Mucosa of stomach (tissue), 1 donor: ENCODE data around the gene TBX3.
A peak's percentile ranks its signal among the peaks of the same experiment; 100 is the strongest.
"Not testable (repeated sequence)": the region's sequence is repeated elsewhere in the genome, so short reads cannot be mapped to it uniquely, and the experiment has no call there.

Experiments
- H3K27me3 ChIP-seq: one replicate; pipeline ENCODE4 v1.7.0; 2013; ENCODE audit warnings: mild to moderate bottlenecking, low read length; ENCODE audit not compliant: control insufficient read depth, insufficient read depth
- H3K36me3 ChIP-seq: one replicate; pipeline ENCODE4 v1.7.0; 2013; ENCODE audit warnings: low read length; ENCODE audit not compliant: control insufficient read depth, insufficient read depth
- H3K4me1 ChIP-seq: one replicate; pipeline ENCODE4 v1.7.0; 2013; ENCODE audit warnings: mild to moderate bottlenecking, low read length; ENCODE audit not compliant: control insufficient read depth, insufficient read depth
- H3K4me3 ChIP-seq: one replicate; pipeline ENCODE4 v1.7.0; 2013; ENCODE audit warnings: low read length
- H3K9ac ChIP-seq: one replicate; pipeline ENCODE4 v1.7.0; 2013; ENCODE audit warnings: mild to moderate bottlenecking, low read length, moderate library complexity
- H3K9me3 ChIP-seq: one replicate; pipeline ENCODE4 v1.7.0; 2013; ENCODE audit warnings: mild to moderate bottlenecking, low read length, moderate library complexity; ENCODE audit not compliant: control insufficient read depth
- donor health status: Pancreatic carcinoma.

The TBX3 gene

DNA sequence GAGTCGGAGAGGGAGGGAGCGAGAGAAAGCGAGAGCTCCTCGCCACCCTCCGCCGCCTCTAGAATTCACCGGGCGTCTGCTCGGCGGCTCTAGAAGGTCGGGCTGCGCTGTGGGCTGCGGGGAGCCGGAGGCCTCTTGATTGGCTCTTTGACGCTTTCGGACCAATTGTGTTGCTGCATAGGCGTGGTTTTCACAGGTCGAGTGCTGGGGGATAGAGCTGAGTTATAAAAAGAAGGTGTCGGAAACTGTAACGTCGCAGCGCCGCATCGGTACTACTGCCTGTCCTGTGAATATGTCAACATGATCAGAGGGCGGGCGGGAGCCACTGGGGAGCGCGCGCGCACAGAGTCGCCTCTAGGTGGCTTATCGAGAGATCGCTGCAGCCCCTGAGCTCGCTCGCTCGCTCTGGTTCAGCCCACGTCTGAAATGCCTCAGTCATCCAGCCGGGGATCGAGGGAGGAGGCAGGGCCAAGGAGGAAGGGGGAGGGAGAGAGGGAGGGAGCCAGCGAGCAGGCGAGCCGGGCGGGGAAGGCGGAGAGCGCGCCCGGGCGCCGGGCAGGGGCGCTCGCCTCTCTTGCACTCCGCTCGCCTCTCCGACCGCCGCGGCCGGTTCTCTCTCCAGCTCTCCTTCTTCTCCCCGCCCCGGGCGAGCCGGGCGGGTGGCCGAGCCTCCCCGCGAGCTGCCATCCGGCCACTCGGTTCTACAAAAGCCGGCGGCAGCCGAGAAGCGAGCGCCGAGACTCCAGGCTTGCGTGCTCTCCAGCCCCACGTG lies at the start of gene TBX3:
TSS of gene TBX3 (minus strand) at position 78 of the 772 bp plus-strand sequence. CDS start 975 bp downstream, outside the sequence.
- H3K27me3 ChIP-seq, result peaks cover 70% of the 10 kb centered on the region

DNA sequence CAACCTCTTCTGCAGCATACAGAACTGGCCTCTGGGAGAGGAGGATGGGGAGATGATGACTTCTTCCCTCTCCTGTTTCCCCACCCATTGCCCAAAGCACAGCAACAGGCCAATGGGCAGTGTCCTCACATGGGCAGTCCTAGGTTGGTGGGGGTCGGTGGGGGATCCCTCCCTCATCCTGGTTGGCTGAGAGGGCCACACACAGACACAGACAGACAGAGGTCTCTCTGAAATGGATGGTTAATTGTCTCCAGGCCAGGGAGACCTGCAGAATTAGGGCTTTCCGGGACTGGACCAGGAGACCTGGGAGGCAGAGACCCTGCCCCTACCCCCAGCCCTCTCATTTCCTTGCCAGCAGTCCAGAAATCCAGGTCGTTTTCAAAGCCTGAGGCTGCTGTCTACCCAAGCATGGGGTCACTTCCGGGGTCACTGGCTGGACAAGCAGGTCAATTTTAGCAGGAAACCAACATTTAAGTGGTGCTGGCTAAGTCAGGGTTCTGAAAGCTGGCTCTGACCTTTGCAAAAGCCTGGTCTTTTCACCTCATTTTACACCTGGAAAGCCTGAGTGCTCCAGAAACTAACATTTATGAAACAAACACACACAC lies 48.6 kb upstream of the TBX3 start:
- Histone ChIP-seq H3K36me3 (no peaks in the 10 kb centered on the region), H3K9me3 (no peaks in the 10 kb centered on the region), H3K4me1 (peaks cover 18% of the 10 kb centered on the region), H3K4me3 (no peak overlapping the region), H3K9ac (no peak overlapping the region), H3K27me3 (peaks cover 32% of the 10 kb centered on the region)

More for the DNA sequence above, at the start of gene TBX3:
- H3K36me3 ChIP-seq, result no peaks in the 10 kb centered on the region
- no peaks in the 10 kb centered on the region for H3K9me3 ChIP-seq
- peaks cover 41% of the 10 kb centered on the region for H3K4me1 ChIP-seq
- peak within 1 kb of the TSS; percentile 70 for H3K9ac ChIP-seq
- peak within 1 kb of the TSS; percentile 35 for H3K4me3 ChIP-seq

DNA sequence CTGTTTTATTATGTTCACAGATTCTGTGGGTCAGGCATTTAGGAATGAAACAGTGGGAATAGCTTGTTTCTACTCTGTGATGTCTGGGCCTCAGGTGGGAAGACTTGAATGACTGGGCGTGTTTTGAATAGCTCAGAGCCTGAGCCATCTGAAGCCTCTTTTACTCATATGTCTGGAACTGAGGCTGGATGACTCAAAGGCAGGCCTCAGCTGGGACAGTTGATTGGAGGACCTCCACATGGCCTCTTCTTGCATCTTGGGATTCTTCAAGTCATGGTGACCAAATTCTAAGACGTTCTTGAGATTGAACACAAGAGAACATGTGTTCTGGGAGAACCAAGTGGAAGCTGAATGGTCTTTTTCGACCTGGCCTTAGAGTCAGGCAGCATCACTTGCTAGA lies 45.8 kb upstream of the TBX3 start:
- no peaks in the 10 kb centered on the region for H3K36me3 ChIP-seq
- H3K27me3 ChIP-seq, result peaks cover 11% of the 10 kb centered on the region
- H3K9ac ChIP-seq, result no peak overlapping the region
- no peaks in the 10 kb centered on the region for H3K4me1 ChIP-seq
- no peaks in the 10 kb centered on the region for H3K9me3 ChIP-seq
- no peak overlapping the region for H3K4me3 ChIP-seq

DNA sequence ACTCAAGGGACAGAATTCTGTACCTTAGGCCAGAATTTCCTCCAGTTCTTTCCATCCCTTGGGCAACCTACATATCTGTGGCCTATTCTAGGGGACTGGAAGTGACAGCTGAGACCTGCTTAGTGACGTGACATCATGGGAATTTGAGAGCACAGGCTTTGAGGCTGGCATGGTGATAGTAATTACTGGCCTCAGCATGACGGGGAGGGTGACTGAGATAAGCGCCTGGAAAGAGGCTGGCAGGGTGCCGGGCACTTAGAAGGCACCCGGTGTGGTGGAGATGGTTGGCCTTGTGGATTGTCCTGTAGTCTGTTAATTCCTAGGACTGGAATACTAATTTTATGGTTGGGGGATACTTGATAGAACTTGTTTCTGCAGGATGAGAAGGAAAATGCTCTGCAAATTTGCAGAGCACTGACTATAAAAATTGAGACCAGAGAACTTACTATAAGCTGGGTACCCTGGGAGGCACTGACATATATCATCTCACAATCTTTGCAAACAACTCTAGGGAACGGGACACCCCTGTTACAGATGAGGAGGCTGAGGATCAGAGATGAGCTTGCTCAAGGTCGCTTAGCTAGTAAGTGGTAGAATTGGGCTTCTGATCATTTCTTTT lies 42.2 kb upstream of the TBX3 start:
- no peaks in the 10 kb centered on the region for H3K9me3 ChIP-seq
- no peak overlapping the region for H3K9ac ChIP-seq
- H3K27me3 ChIP-seq, result no peaks in the 10 kb centered on the region
- H3K4me1 ChIP-seq, result no peaks in the 10 kb centered on the region
- H3K36me3 ChIP-seq, result no peaks in the 10 kb centered on the region
- H3K4me3 ChIP-seq, result no peak overlapping the region

DNA sequence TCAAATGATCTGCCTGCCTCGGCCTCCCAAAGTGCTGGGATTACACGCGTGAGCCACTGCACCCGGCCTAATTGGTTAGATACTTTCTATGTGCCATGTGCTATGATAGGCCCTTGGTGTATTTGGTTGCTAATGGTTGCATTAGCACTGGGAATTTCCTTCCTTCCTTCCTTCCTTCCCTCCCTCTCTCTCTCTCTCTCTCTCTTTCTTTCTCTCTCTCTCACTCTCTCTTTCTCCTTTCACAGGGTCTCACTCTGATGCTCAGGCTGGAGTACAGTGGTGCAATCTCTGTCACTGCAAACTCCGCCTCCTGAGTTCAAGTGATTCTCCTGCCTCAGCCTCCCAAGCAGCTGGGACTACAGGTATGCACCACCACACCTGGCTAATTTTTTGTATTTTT lies 38.2 kb upstream of the TBX3 start:
- not testable (repeated sequence) for H3K9ac ChIP-seq, H3K27me3 ChIP-seq, H3K9me3 ChIP-seq, H3K36me3 ChIP-seq, H3K4me1 ChIP-seq, H3K4me3 ChIP-seq

DNA sequence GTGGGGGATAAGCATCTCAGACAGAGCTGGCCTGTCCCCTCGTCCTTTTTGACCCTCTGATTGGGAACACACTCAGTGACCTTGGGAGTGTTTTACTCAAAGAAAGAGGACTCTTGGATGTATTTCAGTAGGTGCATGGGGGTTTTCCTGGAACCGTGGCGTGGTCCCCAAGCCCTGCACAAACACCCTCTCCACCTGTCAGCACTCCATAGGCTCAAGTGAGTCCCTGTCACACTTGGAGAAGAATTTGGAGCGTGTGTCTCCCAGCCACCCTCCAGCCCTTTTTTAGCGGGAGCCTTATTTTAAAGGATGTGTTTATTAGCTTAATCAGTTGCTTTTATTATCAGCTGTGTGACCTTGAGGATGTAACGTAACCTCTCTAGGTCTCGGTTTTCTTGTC lies 37.3 kb upstream of the TBX3 start:
- no peaks in the 10 kb centered on the region for H3K4me1 ChIP-seq
- no peaks in the 10 kb centered on the region for H3K9me3 ChIP-seq
- H3K4me3 ChIP-seq, result no peak overlapping the region
- no peaks in the 10 kb centered on the region for H3K27me3 ChIP-seq
- H3K36me3 ChIP-seq, result no peaks in the 10 kb centered on the region
- H3K9ac ChIP-seq, result no peak overlapping the region

DNA sequence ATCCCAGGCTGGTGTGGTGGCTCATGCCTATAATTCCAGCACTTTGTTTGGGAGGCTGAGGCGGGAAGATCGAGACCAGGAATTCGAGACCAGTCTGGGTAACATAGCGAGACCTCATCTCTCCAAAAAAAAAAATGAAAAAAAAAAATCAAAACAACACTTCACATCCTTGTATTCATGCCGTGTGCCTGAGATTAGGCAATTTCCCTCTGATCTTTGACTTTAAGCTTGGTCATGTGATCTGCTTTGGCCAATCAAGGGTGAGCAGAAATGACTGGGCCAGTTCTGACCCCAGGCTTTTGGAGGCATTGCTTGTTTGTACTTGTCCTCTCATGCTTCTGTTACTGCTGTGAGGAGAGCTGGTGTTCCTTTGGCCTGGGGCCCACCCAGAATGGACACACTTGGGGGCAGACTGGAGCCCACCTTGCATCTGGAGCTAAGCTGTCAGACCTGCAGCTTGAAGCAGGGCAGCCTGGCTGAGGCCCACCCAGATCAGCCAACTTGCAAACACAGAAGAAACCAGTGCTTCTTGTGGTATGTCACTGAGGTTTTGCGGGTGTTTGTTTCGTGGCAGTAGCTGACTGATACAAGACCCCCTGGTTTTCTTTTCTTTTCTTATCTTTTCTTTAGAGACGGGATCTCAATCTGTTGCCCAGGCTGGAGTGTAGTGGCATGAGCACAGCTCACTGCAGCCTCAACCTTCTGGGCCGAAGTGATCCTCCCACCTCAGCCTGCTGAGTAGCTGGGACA lies 29.7 kb upstream of the TBX3 start:
- Histone ChIP-seq H3K9me3 (no peaks in the 10 kb centered on the region), H3K4me1 (no peaks in the 10 kb centered on the region), H3K27me3 (peaks cover 18% of the 10 kb centered on the region), H3K36me3 (no peaks in the 10 kb centered on the region), H3K4me3 (no peak overlapping the region), H3K9ac (no peak overlapping the region)

DNA sequence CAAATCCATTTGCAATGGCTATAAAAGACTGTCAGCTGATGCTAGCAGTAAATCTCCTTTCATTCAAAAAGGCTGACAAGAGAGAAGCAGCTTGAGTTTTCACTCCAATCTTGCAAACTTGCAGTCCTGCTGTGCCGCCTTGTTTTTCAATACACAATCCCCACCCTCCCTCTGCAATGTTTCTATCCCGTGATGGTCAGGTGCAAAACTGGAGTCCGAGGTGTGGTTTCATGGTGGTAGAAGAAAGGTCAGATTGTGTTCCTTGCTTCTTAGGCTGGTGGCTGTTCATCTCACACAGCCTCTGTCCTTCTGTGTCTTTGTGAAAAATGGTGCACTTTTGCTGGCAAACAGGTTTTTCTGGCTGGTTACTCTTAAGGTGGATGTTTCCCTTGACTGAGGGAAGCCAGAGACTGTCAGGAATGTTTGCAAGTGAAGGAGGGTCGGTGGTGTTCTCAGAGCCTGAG lies 27.7 kb upstream of the TBX3 start:
- Histone ChIP-seq H3K36me3 (no peaks in the 10 kb centered on the region), H3K9ac (no peak overlapping the region), H3K27me3 (peaks cover 18% of the 10 kb centered on the region), H3K9me3 (no peaks in the 10 kb centered on the region), H3K4me3 (no peak overlapping the region), H3K4me1 (no peaks in the 10 kb centered on the region)

DNA sequence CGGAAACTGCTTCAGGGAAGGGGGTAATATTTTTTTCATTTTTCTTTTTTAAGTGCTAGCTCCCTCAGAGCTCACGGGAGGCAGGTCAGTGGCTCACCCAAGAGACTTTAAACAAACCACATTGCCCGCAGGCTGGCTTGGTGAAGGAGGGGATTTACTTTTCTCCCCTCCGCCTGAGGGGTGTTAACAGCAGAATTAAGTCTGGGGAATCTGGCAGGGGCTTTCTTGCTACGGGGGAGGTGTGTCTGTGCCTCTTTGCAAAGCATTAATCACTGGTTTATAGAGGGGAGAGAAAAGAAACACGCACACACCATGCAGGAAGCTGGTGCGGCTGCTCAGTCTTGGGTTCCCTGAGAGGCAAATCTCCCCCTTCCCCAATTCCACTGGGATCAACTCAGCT lies 26.2 kb upstream of the TBX3 start:
- peaks cover 18% of the 10 kb centered on the region for H3K27me3 ChIP-seq
- no peaks in the 10 kb centered on the region for H3K9me3 ChIP-seq
- no peak overlapping the region for H3K4me3 ChIP-seq
- H3K9ac ChIP-seq, result no peak overlapping the region
- no peaks in the 10 kb centered on the region for H3K4me1 ChIP-seq
- no peaks in the 10 kb centered on the region for H3K36me3 ChIP-seq

DNA sequence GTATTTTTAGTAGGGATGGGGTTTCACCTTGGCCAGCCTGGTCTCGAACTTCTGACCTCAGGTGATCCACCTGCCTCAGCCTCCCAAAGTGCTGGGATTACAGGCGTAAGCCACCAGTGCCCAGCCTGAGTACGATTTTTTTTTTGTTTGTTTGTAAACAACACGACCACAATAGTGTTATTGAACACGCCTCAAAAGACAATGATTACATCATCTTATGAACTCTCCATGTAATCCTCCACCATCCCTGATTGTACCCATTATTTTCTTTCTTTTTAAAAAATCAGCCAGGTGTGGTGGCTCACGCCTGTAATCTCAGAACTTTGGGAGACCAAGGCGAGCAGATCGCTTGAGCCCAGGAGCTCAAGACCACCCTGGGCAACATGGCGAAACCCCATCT lies 25.1 kb upstream of the TBX3 start:
- H3K27me3 ChIP-seq, result peaks cover 21% of the 10 kb centered on the region
- no peaks in the 10 kb centered on the region for H3K9me3 ChIP-seq
- H3K4me1 ChIP-seq, result no peaks in the 10 kb centered on the region
- H3K9ac ChIP-seq, result no peak overlapping the region
- no peaks in the 10 kb centered on the region for H3K36me3 ChIP-seq
- H3K4me3 ChIP-seq, result no peak overlapping the region

DNA sequence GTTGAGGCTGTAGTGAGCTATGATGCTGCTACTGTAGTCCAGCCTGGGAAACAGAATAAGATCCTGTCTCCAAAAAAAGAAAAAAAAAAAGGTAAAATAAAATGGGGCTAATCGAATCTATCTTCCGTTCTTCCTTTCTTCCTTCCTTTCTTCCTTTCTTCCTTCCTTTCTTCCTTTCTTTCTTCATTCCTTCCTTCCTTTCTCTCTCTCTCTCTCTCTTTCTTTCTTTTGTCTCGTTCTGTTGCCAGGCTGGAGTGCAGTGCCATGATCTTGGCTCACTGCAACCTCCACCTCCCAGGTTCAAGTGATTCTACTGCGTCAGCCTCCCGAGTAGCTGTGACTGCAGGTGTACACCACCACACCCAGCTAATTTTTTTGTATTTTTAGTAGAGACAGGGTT lies 24.6 kb upstream of the TBX3 start:
- not testable (repeated sequence) for H3K9ac ChIP-seq, H3K36me3 ChIP-seq, H3K9me3 ChIP-seq, H3K4me3 ChIP-seq, H3K4me1 ChIP-seq
- H3K27me3 ChIP-seq, result peaks cover 26% of the 10 kb centered on the region

DNA sequence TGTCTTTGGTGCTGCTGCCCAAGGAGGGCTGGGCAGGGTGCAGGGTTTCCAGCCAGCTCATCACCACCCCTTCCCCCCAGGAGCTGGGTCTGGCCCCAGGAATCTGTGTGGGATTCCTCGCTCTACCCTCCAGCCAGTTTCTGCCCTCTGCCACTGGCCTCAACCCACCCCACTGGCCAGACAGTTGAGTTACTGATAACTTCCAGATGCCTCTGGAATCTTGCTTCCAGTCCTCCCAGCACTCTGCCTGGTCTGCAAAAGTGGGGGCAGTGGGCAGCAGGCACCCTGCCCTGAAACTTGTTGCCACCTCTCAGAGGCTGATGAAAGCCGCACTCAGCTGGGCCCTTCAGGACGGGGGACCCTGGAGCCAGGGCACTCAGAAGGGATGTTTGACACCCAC lies 20.1 kb upstream of the TBX3 start:
- peaks cover 48% of the 10 kb centered on the region for H3K27me3 ChIP-seq
- no peaks in the 10 kb centered on the region for H3K4me1 ChIP-seq
- no peaks in the 10 kb centered on the region for H3K9me3 ChIP-seq
- no peak overlapping the region for H3K4me3 ChIP-seq
- H3K9ac ChIP-seq, result no peak overlapping the region
- no peaks in the 10 kb centered on the region for H3K36me3 ChIP-seq
